Activated CD8-positive, alpha-beta memory T cell treated with anti-CD3 and anti-CD28 coated beads, Interleukin-2, amount 50 U/mL, for 48 hours (primary cell): ENCODE measurements around the gene SDHAF1.
A peak's percentile ranks its signal among the peaks of the same experiment; 100 is the strongest.
"Not testable (repeated sequence)": the region's sequence is repeated elsewhere in the genome, so short reads cannot be mapped to it uniquely, and the experiment has no call there.

ENCODE experiments used
- DNase-seq: peaks from one replicate; pipeline ENCODE4 v3.0.0-alpha.2; 2020

SDHAF1 gene

GRCh38 chr19:35995048-35995993 lies at the start of gene SDHAF1:
TSS of gene SDHAF1 (plus strand) at chr19:35995188. CDS start at chr19:35995275, 87 bp downstream.
- DNase-seq, result peak; percentile 96

- no peak for DNase-seq
Observed at GRCh38 chr19:35946203-35946602, 48.8 kb upstream of the SDHAF1 start.

DNA sequence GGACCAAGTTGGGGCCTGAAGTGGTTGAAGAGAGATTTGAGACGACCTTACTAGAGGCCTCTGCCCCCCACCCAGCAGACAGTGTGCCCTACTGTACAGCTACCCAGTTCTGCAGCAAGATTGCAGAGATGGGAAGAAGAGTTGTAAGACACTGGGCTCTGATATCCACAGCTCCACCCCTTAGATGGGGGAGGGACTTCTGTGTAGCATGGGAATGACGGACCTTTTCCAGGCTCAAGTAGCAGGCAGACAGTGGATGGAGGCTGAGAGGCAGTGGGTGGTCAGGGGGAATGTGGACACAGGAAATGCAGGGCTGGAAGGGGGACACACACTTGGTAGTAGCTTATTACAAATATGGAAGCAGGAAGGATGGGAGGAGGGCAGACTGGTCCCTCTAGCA lies 45.9 kb upstream of the SDHAF1 start:
- DNase-seq, result no peak

- DNase-seq, result no peak
Observed at GRCh38 chr19:35955881-35956634, 38.9 kb upstream of the SDHAF1 start.

GRCh38 chr19:35957411-35957810 lies 37.6 kb upstream of the SDHAF1 start:
- DNase-seq, result not testable (repeated sequence)

DNA sequence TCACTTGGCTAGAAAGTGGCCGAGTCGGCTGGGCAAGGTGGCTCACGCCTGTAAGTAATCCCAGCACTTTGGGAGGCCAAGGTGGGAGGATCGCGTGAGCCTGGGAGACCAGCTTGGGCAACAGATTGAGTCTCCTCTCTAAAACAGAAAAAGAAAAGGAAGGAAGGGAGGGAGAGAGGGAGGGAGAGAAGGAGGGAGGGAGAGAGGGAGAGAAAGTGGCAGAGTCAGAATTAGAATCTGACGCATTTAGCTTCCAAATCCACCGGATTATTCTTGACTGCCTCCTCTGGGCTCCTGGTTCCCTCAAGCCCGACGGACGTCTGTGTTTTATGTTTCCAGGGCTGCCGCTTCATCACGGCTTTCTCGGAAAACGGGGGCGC lies 36.3 kb upstream of the SDHAF1 start:
- DNase-seq, result no peak

DNA sequence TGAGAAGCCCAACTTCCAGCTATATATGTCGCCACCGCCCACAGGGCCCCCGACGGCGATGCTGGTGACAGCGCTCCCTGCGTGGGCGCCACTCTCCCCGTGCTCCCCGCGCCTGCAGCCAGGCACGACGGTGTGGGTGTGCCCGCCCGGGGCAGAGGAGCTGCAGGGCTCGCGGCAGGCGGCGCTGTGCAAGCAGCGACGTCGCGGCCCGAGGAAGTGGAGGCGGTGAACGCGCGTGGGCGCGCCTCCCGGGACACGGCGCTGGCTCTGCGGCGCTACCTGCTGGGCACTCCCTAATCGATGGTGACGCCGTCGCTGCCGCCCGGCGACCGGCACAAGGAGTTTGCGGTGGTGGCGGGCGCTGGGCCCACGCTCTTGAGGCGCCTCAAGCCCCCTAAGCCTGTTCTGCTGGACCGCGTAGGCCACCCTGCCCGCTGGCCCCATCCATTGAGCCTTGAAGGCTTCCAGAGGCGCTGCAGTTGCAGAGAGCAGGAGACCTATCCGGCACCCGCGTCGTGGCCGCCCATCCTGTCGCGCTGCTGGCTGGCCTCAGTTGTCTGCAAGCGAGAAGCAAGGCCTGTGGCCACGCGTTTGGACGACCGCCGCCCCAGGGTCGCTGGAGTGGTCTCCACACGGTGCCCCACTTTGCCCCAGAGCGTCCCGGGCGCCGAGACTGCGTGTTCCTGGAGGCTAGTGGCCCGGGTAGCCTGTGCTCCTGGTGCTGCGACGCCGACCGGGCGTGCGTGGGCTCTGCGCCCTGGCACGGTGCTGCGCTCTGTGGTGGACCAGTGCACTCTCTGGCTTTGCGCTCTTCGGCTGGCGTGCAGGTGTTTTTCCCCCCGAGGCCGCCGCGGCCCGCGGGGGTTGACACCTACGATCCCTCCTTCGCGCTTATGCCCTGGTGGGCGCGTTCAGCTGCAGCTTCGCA lies 35.7 kb upstream of the SDHAF1 start:
- peak; percentile 82 for DNase-seq

DNA sequence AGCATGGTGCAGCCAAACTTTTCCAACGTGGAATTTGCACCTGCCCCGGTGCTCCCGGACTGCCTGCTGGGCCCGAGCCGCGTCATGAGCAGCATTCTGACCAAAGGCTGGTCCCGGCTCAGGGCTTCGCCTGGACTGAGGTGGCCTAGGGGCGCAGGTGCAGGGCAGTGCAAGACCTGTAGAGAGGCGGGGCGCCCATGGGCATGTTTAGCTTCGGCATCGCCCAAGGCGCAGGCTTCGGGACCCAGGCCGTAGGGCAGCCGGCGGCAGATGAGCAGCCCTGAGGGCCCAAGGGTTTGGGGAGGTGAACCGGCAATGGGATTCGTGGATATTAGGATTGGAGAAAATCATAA lies 35.0 kb upstream of the SDHAF1 start:
- no peak for DNase-seq

DNA sequence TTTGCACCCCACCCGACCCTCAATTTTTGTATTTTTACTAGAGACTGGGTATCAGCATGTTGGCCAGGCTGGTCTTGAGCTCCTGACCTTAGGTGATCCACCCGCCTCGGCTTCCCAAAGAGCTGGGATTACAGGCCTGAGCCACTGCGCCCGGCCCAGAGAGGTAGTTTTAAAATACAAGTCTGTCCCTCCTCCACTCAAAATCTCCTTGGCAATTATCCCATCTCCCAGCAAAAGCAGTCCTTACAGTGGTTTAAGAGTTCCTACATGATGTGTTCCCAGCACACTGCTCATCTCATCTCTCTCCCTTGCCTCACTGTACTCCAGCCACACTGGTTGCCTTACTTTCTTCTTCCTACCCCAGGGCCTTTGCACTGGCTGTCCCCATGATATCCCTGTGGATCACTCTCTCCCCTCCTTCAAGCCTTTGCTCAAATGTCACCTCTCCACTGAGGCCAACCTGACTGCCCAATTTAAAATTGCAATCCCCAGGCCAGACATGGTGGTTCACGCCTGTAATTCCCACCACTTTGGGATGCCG lies 34.5 kb upstream of the SDHAF1 start:
- DNase-seq, result no peak

- DNase-seq, result peak; percentile 69
Observed at GRCh38 chr19:35963514-35963913, 31.5 kb upstream of the SDHAF1 start.

DNA sequence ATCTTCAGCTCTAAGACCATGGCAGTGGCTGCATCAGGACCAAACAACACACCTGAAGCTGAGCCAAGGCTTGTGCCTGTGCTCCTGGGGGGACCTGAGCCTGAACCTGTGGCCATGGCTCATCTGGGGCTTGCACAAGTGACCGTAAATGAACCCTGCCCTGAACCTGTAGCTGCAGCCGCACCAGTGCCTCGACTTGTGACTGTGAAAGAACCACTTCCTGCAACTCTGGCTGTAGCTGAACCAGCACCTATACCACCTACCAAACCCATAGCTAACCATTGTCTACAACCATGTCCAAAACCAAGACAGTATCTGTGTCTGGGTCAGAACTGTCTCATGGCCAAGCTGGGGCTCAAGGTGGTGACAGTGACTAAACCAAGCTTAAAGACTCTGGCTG lies 28.2 kb upstream of the SDHAF1 start:
- no peak for DNase-seq

DNA sequence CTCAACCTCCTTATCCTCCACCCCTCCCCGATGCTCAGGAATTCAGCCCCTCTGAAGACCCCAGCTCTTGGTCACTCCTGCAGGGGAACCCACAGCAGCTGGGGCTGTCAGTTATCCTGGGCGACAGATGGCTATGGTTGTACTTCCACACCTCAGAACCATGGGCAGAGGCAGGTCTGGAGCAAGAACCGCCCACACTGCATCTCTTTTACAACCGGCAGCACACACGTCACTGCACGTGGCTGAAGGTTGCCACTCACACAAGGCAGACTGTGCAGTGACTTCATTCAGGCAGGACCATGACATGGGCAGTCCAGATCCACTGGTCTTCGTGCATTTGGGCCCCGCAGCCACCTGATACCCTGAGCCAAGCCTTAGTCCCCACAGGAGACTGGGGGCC lies 21.5 kb upstream of the SDHAF1 start:
- DNase-seq, result no peak

DNA sequence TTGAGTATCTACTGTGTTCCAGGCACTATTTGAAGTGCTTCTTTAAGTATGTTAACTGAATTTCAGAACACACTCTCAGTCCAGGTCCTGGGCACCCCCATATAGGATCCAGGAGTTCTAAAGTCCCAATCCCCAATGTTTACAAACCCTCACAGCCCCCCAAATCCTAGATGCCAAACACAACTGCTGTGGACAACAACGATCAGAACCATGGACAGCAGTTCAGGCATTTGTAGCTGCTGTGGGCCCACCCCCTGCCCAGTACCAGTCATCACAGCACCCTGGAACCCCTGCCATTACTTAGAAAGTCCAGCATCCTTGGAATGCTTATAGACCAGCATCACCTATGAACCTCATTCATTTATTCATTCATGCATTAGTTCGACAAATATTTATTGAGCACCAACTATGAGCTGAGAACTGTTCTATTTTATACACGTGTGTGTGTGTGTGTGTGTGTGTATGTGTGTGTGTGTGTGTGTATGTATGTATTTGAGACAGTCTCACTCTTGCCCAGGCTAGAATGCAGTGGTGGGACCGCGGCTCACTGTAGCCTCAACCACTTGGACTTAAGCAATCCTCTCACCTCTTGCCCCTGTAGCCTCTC lies 19.3 kb upstream of the SDHAF1 start:
- DNase-seq, result no peak

- peak; percentile 65 for DNase-seq
Observed at GRCh38 chr19:35977446-35978222, 17.4 kb upstream of the SDHAF1 start.

GRCh38 chr19:35978271-35978670 lies 16.7 kb upstream of the SDHAF1 start:
- DNase-seq, result no peak

- DNase-seq, result no peak
Observed at GRCh38 chr19:35978832-35979365, 16.1 kb upstream of the SDHAF1 start.

- not testable (repeated sequence) for DNase-seq
Observed at GRCh38 chr19:35980997-35981396, 14.0 kb upstream of the SDHAF1 start.

DNA sequence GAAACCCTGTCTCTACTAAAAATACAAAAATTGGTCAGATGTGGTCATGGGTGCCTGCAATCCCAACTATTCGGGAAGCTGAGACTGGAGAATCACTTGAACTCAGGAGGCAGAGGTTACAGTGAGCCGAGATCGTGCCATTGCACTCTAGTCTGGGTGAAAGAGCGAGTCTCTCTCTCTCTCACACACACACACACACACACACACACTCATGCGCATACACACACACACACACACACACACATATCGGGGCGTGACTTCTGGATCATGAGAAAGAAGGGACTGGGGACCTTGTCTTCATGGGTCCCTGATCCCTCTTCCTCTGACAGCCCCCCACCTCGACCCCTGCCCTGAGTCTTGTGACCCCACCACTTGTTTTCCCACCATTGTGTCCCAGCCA lies 11.8 kb upstream of the SDHAF1 start:
- no peak for DNase-seq

GRCh38 chr19:35986111-35986510 lies 8.9 kb upstream of the SDHAF1 start:
- DNase-seq, result no peak

GRCh38 chr19:35986664-35987570 lies 8.1 kb upstream of the SDHAF1 start:
- no peak for DNase-seq
